ENCODE data around the gene FBXL15. TPM values are rescaled to one million over a fixed set of nuclear protein-coding genes. Genes with fewer than 3 reads are reported as not detected.

FBXL15 gene
- total and polyA plus RNA-seq, 2 of the 13 experiments (the other 11 are each of a cell fraction or from before 2014, with no cell fraction given): 4.3 to 8.3 TPM

DNA sequence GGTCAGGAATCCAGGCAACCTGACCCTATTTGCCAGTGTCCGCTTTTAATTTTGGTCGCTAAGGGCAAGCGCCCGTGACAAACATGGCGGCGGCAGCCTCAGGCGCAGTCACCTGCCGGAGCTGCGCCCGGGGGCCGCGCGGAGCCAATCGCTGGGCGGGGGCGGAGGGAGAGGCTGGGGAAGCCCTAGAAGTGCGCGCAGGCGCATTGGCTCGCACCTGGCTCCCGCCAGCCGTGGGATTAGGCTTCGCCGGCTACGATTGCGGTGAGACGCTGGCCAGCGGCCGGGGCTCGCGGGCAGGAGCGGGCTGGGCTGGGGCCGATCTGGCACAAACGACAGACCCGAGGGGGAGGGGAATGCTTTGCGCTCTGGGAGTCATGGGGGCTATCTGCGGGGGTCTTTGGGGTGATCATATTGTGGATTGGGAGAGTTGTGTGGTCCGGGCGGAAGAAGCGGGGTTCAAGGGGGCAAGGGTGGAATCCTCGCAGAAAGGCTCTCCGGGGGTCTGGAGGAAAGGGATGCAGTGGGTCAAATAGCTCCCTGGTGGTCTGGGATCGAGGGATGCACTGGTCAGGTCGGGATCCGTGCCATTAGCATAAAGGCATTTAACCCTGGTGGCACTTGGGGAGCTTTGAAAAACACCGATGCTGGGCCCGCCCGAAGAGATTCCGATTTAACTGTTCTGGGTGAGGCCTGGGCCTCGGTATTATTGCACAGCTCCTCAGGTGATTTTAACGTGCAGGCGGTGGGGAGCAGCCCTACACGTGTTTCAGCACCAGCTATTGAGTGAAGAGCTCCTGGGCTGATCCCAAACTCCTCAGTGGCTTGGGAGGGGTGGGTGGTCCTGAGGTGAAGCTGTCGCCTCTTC, 40.8 kb downstream of the FBXL15 start (continued):
- TF ChIP-seq CREB1 (IDR thresholded peaks at IDR 0.05) (peak; percentile 51; the same call in 1 of the 2 replicates), CREB1 (CRISPR knock-in tag; IDR thresholded peaks at IDR 0.05) (peak; percentile 82), SIN3A (IDR thresholded peaks at IDR 0.05; ENCODE audit: borderline replicate concordance, low read depth, low read length) (peak; percentile 61; the same call in 1 of the 2 replicates), PAWR (CRISPR knock-in tag; IDR thresholded peaks at IDR 0.05; ENCODE audit: borderline replicate concordance) (no peak), NFE2L2 (IDR thresholded peaks at IDR 0.05; ENCODE audit: low read length) (no peak), ZNF788 (CRISPR knock-in tag; IDR thresholded peaks at IDR 0.05; ENCODE audit: borderline replicate concordance) (peak; percentile 82; the same call in 1 of the 2 replicates), SATB2 (CRISPR knock-in tag; IDR thresholded peaks at IDR 0.05) (no peak), NFYB (CRISPR knock-in tag; IDR thresholded peaks at IDR 0.05) (peak; percentile 88), ELF1 (CRISPR knock-in tag; IDR thresholded peaks at IDR 0.05) (peak; percentile 48)
- TF ChIP-seq, protein P1, sequence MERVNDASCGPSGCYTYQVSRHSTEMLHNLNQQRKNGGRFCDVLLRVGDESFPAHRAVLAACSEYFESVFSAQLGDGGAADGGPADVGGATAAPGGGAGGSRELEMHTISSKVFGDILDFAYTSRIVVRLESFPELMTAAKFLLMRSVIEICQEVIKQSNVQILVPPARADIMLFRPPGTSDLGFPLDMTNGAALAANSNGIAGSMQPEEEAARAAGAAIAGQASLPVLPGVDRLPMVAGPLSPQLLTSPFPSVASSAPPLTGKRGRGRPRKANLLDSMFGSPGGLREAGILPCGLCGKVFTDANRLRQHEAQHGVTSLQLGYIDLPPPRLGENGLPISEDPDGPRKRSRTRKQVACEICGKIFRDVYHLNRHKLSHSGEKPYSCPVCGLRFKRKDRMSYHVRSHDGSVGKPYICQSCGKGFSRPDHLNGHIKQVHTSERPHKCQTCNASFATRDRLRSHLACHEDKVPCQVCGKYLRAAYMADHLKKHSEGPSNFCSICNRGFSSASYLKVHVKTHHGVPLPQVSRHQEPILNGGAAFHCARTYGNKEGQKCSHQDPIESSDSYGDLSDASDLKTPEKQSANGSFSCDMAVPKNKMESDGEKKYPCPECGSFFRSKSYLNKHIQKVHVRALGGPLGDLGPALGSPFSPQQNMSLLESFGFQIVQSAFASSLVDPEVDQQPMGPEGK (CRISPR knock-in tag; IDR thresholded peaks at IDR 0.05): peak; percentile 97
- TF ChIP-seq, protein P2, sequence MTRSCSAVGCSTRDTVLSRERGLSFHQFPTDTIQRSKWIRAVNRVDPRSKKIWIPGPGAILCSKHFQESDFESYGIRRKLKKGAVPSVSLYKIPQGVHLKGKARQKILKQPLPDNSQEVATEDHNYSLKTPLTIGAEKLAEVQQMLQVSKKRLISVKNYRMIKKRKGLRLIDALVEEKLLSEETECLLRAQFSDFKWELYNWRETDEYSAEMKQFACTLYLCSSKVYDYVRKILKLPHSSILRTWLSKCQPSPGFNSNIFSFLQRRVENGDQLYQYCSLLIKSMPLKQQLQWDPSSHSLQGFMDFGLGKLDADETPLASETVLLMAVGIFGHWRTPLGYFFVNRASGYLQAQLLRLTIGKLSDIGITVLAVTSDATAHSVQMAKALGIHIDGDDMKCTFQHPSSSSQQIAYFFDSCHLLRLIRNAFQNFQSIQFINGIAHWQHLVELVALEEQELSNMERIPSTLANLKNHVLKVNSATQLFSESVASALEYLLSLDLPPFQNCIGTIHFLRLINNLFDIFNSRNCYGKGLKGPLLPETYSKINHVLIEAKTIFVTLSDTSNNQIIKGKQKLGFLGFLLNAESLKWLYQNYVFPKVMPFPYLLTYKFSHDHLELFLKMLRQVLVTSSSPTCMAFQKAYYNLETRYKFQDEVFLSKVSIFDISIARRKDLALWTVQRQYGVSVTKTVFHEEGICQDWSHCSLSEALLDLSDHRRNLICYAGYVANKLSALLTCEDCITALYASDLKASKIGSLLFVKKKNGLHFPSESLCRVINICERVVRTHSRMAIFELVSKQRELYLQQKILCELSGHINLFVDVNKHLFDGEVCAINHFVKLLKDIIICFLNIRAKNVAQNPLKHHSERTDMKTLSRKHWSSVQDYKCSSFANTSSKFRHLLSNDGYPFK (CRISPR knock-in tag; IDR thresholded peaks at IDR 0.05; ENCODE audit: borderline replicate concordance): peak; percentile 81; the same call in 1 of the 2 replicates
- TF ChIP-seq, protein P3, sequence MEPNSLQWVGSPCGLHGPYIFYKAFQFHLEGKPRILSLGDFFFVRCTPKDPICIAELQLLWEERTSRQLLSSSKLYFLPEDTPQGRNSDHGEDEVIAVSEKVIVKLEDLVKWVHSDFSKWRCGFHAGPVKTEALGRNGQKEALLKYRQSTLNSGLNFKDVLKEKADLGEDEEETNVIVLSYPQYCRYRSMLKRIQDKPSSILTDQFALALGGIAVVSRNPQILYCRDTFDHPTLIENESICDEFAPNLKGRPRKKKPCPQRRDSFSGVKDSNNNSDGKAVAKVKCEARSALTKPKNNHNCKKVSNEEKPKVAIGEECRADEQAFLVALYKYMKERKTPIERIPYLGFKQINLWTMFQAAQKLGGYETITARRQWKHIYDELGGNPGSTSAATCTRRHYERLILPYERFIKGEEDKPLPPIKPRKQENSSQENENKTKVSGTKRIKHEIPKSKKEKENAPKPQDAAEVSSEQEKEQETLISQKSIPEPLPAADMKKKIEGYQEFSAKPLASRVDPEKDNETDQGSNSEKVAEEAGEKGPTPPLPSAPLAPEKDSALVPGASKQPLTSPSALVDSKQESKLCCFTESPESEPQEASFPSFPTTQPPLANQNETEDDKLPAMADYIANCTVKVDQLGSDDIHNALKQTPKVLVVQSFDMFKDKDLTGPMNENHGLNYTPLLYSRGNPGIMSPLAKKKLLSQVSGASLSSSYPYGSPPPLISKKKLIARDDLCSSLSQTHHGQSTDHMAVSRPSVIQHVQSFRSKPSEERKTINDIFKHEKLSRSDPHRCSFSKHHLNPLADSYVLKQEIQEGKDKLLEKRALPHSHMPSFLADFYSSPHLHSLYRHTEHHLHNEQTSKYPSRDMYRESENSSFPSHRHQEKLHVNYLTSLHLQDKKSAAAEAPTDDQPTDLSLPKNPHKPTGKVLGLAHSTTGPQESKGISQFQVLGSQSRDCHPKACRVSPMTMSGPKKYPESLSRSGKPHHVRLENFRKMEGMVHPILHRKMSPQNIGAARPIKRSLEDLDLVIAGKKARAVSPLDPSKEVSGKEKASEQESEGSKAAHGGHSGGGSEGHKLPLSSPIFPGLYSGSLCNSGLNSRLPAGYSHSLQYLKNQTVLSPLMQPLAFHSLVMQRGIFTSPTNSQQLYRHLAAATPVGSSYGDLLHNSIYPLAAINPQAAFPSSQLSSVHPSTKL (CRISPR knock-in tag; IDR thresholded peaks at IDR 0.05): peak; percentile 32; the same call in 1 of the 2 replicates

All from HepG2 (cell line).